HepG2 (cell line): ENCODE measurements around the gene NEU4. TPM values are rescaled to one million over a fixed set of nuclear protein-coding genes. Genes with fewer than 3 reads are reported as not detected.

Experiments used
- BCL6 ChIP-seq: IDR thresholded peaks from 2 replicates; pipeline ENCODE4 v1.6.1; 2016; ENCODE audit warnings: missing genetic modification reagents, missing compliant biosample characterization
- CENPBD1 ChIP-seq: sonication (generic); formaldehyde crosslinking; IDR thresholded peaks from 2 replicates; pipeline ENCODE4 v1.8.0; 2022; ENCODE audit warnings: missing genetic modification reagents, low read depth, mild to moderate bottlenecking, borderline replicate concordance
- EEA1 ChIP-seq: sonication (generic); formaldehyde crosslinking; IDR thresholded peaks from 2 replicates; pipeline ENCODE4 v1.5.1; 2020; ENCODE audit warnings: mild to moderate bottlenecking, missing genetic modification reagents, borderline replicate concordance
- FOXP1 ChIP-seq, 2 experiments: fragments of 450-650 bp in 1 of 2; IDR thresholded peaks; 2 replicates each; pipeline ENCODE4 v1.6.1; 2017 to 2018; ENCODE audit warnings: antibody characterized with exemption in 1 of 2
- GTF2F1 ChIP-seq: fragments of 150-350 bp; IDR thresholded peaks from 2 replicates; pipeline ENCODE4 v1.6.1; 2014; ENCODE audit warnings: low read length
- HDAC2 ChIP-seq: sonication (generic); formaldehyde crosslinking; IDR thresholded peaks from 2 replicates; pipeline ENCODE4 v1.4.0; 2020; ENCODE audit warnings: missing genetic modification reagents
- HNRNPK ChIP-seq: fragments of 200-400 bp; formaldehyde crosslinking; IDR thresholded peaks from 2 replicates; pipeline ENCODE4 v1.6.1; 2018; ENCODE audit warnings: low read length, low read depth, moderate library complexity, mild to moderate bottlenecking; ENCODE audit not compliant: poor library complexity, severe bottlenecking
- HOXA5 ChIP-seq: sonication (generic); formaldehyde crosslinking; IDR thresholded peaks from 2 replicates; pipeline ENCODE4 v1.4.0; 2020; ENCODE audit warnings: missing genetic modification reagents
- MED8 ChIP-seq: sonication (generic); formaldehyde crosslinking; IDR thresholded peaks from 2 replicates; pipeline ENCODE4 v1.8.1; 2023; ENCODE audit warnings: mild to moderate bottlenecking, missing genetic modification reagents; ENCODE audit not compliant: insufficient replicate concordance
- MEF2D ChIP-seq: sonication (generic); formaldehyde crosslinking; IDR thresholded peaks from 2 replicates; pipeline ENCODE4 v1.5.1; 2020; ENCODE audit warnings: mild to moderate bottlenecking, missing genetic modification reagents
- MIER3 ChIP-seq: IDR thresholded peaks from 2 replicates; pipeline ENCODE4 v1.6.1; 2016; ENCODE audit warnings: missing compliant biosample characterization, borderline replicate concordance
- NCOR1 ChIP-seq: fragments of 200-600 bp; sonication (generic); IDR thresholded peaks from 2 replicates; pipeline ENCODE4 v1.7.0; 2017; ENCODE audit warnings: antibody characterized with exemption, low read length, borderline replicate concordance
- PAF1 ChIP-seq: IDR thresholded peaks from 2 replicates; pipeline ENCODE4 v1.6.1; 2016; ENCODE audit warnings: missing genetic modification reagents, missing compliant biosample characterization
- PLRG1 ChIP-seq: fragments of 450-650 bp; conservative IDR thresholded peaks from 2 replicates; pipeline ENCODE4 v1.6.1; 2016
- SMAD9 ChIP-seq: sonication (generic); formaldehyde crosslinking; IDR thresholded peaks from 2 replicates; pipeline ENCODE4 v1.5.1; 2020; ENCODE audit warnings: mild to moderate bottlenecking, missing genetic modification reagents
- ZBTB42 ChIP-seq: sonication (generic); formaldehyde crosslinking; IDR thresholded peaks from 2 replicates; pipeline ENCODE4 v1.5.0; 2020; ENCODE audit warnings: mild to moderate bottlenecking, missing genetic modification reagents
- ZBTB7B ChIP-seq: sonication (generic); formaldehyde crosslinking; IDR thresholded peaks from 2 replicates; pipeline ENCODE4 v1.4.0; 2020; ENCODE audit warnings: missing genetic modification reagents
- ZFP1 ChIP-seq: IDR thresholded peaks from 2 replicates; pipeline ENCODE4 v1.6.1; 2016
- ZKSCAN5 ChIP-seq: sonication (generic); formaldehyde crosslinking; IDR thresholded peaks from 2 replicates; pipeline ENCODE4 v1.5.1; 2020; ENCODE audit warnings: mild to moderate bottlenecking, missing genetic modification reagents
- ZNF556 ChIP-seq: sonication (generic); formaldehyde crosslinking; IDR thresholded peaks from 2 replicates; pipeline ENCODE4 v1.4.0; 2020; ENCODE audit warnings: mild to moderate bottlenecking, missing genetic modification reagents, borderline replicate concordance
- ZNF567 ChIP-seq: sonication (generic); formaldehyde crosslinking; IDR thresholded peaks from 2 replicates; pipeline ENCODE4 v1.8.1; 2023; ENCODE audit warnings: mild to moderate bottlenecking, missing genetic modification reagents, borderline replicate concordance
- ZNF609 ChIP-seq: sonication (generic); formaldehyde crosslinking; IDR thresholded peaks from 2 replicates; pipeline ENCODE4 v1.4.0; 2020; ENCODE audit warnings: mild to moderate bottlenecking, missing genetic modification reagents, borderline replicate concordance
- ZNF629 ChIP-seq: sonication (generic); formaldehyde crosslinking; conservative IDR thresholded peaks from 2 replicates; pipeline ENCODE4 v1.5.0; 2020; ENCODE audit warnings: missing genetic modification reagents
- ZNF660 ChIP-seq: sonication (generic); formaldehyde crosslinking; IDR thresholded peaks from 2 replicates; pipeline ENCODE4 v1.5.1; 2020; ENCODE audit warnings: mild to moderate bottlenecking, low read depth, missing genetic modification reagents, borderline replicate concordance
- ZNF784 ChIP-seq: sonication (generic); formaldehyde crosslinking; IDR thresholded peaks from 2 replicates; pipeline ENCODE4 v1.5.1; 2020; ENCODE audit warnings: missing genetic modification reagents, mild to moderate bottlenecking, borderline replicate concordance
- polyA plus RNA-seq, 8 experiments: library from polyadenylated mRNA; depleted of rRNA in 3 of 8; stranded (reverse) in 7 of 8; unstranded in 1 of 8; fragments of >200 nt; fragmentation: Illumina TruSeq in 4 of 8; extraction: Trizol in 4 of 8; gene quantifications; 2 replicates each; pipeline versions ENCODE4 v1.2.1 to v1.2.3, GENCODE V29; 2011 to 2016; ENCODE audit warnings: low read depth in 4 of 8, missing spikeins in 1 of 8, mixed read lengths in 1 of 8; ENCODE audit not compliant: insufficient read depth in 1 of 8
- total RNA-seq, 5 experiments: library from RNA; depleted of rRNA; stranded (reverse); fragments of >200 nt; fragmentation: Illumina TruSeq; extraction: Trizol; gene quantifications; 2 replicates each; pipeline ENCODE4 v1.2.3, GENCODE V29; 2016; ENCODE audit warnings: low read depth in 1 of 5

The NEU4 gene
- total and polyA plus RNA-seq, 2 of the 13 experiments (the other 11 are each of a cell fraction or from before 2014, with no cell fraction given): 53.5 to 107 TPM

- TF ChIP-seq ZNF784 (CRISPR knock-in tag) (no peak; the same call in 1 of the 2 replicates), MEF2D (CRISPR knock-in tag) (peak; percentile 85), CENPBD1 (CRISPR knock-in tag) (no peak), ZNF567 (peak; percentile 55; the same call in 1 of the 2 replicates), HNRNPK (peak; percentile 48), PAF1 (CRISPR knock-in tag) (peak; percentile 90), ZKSCAN5 (CRISPR knock-in tag) (no peak), EEA1 (CRISPR knock-in tag) (no peak), ZBTB7B (CRISPR knock-in tag) (peak; percentile 97), MED8 (CRISPR knock-in tag) (peak; percentile 94), NCOR1 (peak; percentile 79; the same call in 1 of the 2 replicates), MIER3 (CRISPR knock-in tag) (peak; percentile 98), HOXA5 (CRISPR knock-in tag) (peak; percentile 80), GTF2F1 (peak; percentile 83; the same call in 1 of the 2 replicates), FOXP1 (IDR thresholded peaks at IDR 0.05) (no peak), FOXP1 (CRISPR knock-in tag; IDR thresholded peaks at IDR 0.05) (peak; percentile 72), ZNF556 (CRISPR knock-in tag) (peak; percentile 95; the same call in 1 of the 2 replicates), SMAD9 (CRISPR knock-in tag) (peak; percentile 79), BCL6 (peak; percentile 82), ZBTB42 (no peak; the same call in 1 of the 2 replicates), ZNF660 (CRISPR knock-in tag) (no peak), HDAC2 (CRISPR knock-in tag) (peak; percentile 96), ZFP1 (CRISPR knock-in tag) (peak; percentile 88), PLRG1 (no peak), ZNF609 (peak; percentile 62; the same call in 1 of the 2 replicates), ZNF629 (peak; percentile 36)
Observed at GRCh38 chr2:241770185-241770935, 38.6 kb upstream of the NEU4 start (continued).
